Activated T-cell treated with anti-CD3 and anti-CD28 coated beads for 24 hours (primary cell): ENCODE data around the gene CD34.

Source experiments
- DNase-seq: peaks from one replicate; pipeline ENCODE4 v3.0.0-alpha.2; 2020; ENCODE audit warnings: low read depth

Gene CD34

DNA sequence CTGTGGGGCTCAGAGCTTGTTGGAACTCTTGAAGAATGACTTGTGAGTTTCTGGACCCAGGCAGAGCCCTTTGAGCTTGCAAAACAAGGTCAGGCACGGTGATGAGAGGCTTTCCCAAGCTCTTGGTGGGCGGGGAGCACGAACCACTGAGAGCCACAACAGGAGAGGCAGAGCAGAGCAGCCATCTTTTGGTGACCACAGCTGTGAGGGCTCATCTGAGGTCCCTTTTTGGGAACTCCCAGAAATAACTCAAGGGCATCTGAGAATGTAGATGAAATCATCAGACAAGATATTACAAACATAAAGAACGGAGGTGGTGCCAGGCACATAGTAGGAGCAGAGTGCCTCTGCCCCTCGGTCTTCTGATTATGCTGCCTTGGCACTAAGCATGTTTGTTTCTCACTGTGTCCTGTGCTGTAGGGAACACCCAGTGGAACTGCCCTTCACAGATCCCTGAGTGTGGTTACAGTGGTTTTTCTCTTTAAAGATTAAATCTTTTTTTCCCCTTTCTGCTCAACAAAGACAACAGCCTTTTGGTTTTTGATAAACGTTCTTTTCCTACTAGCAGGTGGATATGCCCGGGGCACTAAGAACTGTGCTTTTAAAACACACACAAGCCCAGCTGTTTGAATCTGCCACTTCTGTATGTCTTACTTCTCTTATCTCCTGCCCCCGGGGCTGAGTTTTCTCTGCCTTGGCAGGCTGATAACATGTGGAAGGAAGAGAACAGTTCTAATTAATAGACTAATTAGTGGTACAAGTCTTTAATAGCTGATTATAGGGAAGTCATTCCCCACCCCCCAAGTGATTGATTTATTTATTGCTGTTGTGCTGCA is 37.7 kb downstream of the CD34 start:
- no peak for DNase-seq

DNA sequence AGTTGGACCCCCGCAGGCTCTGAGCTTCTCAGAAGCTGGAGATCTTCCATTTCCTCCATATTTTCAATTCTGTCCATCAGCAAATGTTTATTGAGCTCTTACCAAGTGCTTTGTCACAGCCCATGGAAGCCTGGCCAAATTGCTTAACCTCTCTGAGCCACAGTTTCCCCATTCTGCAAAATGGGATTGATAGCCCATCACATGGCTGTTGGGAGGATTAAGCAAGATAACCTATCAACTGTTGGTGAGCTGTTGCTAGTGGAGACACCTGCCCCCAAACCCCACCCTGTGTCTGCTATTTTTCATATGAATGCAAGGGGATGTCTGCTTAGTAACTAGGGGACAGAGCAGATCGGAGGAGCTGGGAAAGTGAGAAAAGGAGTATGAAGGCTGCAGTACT is 38.3 kb downstream of the CD34 start:
- DNase-seq = no peak

DNA sequence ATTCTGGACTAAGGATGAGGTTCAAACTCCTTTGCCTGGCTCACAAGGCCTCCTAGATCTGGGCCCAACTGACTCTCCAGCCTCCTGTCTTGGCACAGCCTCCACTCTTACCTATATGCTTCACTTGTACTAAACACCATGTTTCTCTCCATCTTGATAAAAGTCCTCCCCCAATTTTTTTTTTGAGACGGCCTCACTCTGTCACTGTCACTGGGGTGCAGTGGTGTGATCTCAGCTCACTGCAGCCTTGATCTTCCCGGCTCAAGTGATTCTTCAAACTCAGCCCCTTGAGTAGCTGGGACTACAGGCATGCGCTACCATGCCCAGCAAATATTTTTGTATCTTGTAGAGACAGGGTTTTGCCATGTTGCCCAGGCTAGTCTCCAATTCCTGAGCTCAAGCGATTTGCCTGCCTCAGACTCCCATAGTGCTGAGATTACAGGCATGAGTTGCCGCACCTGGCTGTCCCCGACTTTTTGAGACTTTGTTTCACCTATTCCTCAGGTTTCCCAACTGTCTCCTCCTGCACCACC is 39.7 kb downstream of the CD34 start:
- no peak for DNase-seq

DNA sequence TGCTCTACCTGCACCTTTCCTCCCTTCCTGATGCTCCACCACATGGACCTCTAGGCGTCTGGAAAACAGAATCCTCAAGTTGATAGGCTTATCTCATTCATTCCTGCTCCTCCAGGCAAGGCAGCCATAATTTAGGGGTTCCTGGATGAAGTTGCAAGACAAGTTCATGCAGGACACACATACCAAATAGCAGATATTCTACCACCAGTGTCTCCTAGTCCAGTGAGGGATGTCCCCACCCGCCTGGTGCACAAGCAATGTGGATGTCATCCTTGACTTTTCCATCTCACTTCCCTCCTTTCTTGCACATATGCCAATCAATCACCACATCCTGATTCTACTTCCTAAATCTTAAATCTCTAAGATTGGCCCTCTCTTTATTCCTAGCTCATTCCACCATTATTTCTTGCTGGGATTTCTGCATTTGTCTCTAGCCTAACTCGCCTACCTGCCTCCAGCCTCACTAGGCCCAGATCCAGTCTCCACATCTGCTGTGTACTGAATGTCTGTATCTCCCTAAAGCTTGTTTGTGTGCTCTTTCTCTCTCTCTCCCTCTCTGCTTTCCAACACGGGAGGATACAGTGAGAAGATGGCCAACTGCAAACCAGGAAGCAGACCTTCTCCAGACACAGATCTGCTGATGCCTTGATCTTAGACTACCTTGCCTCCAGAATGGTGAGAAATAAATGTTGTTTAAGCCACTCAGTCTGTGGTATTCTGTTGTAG is 40.5 kb downstream of the CD34 start:
- DNase-seq = no peak

DNA sequence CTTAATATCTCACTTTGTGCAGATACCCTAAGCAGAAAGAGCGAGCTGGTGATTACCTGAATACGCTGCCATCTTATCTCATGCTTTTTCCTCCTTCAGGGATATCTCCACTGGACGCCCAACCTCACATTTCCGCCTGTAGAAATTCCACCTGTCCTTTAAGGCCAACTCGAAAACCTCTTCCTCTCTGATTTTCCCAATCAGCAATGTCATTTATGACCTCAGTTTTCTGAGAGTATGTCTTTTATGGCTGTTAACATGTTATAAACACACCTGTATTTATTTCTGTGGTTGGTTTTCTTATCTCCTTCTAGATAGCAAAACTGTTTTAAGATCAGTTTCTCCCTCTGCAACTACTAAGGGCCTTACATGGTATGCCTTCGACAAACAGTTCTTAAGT is 41.1 kb downstream of the CD34 start:
- DNase-seq = no peak

DNA sequence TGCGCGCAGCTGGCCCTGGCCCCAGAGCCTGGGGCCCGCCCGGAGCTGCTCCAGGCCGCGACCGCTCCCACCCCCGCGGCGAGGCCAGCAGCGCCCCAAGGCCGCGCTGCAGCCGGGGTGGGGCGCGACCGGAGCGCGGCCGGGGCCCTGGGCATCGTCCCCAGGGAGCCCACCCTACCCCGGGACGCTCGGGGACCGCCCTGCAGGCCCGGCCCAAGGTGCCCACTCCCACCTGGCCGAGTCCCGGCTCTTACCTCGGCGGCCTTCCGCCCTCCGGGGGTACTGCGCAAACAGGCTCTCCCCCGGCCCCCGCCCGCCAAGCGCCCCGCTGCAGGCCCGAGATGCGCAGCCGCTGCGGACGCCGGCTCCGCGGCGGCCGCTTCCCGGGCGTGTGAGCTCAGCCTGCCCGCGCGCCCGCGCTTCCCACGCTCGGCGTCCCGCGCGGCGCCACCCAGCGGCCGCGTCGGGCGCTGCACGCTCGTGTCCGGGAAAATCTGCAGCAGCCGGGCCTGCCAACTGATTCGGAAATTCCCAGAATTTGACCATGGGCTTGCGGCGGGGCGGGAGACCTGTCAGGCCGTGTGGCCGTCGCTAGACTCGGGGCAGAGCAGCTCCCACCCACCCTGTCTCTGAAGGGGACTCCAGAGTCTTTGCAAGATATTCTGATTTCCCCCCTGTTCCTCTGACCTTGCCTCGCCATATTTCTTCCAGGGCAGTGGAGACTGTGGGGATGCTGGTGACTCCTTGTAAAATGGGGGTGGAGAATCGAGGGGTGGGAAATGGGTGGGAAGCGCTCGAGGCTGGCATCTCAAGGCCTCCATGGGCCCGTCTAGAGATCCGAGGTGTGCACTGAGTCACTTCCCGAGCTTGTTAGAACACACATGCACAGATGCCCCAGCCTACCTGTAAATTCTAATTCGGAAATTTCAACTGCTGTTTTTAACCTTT is 41.9 kb downstream of the CD34 start:
- DNase-seq = peak; percentile 61

DNA sequence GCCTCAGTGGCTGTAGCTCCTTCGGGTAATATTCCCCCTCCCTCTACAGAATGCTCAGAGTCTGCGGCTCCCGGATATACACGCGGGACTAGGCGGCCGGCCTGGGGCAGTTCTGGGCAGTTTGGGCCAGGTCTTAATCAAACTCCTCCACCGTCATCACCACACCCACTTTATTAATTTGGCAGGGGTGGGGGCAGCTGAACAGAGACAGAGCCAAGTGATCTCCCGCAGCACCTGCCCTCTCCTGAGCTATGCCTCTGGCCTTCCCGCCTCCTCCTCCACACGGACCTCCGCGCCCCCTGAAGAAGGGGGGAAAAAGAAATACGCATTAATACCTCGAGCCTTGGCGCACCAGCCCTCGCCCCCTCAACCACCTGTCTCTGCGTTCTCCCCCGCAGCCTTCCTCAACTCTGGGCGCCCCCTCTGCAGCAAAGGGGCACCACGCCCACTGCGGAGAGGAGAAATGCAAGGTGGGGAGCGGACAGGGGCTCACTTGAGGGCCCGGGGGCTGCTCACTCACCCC is 42.6 kb downstream of the CD34 start:
- DNase-seq = no peak

DNA sequence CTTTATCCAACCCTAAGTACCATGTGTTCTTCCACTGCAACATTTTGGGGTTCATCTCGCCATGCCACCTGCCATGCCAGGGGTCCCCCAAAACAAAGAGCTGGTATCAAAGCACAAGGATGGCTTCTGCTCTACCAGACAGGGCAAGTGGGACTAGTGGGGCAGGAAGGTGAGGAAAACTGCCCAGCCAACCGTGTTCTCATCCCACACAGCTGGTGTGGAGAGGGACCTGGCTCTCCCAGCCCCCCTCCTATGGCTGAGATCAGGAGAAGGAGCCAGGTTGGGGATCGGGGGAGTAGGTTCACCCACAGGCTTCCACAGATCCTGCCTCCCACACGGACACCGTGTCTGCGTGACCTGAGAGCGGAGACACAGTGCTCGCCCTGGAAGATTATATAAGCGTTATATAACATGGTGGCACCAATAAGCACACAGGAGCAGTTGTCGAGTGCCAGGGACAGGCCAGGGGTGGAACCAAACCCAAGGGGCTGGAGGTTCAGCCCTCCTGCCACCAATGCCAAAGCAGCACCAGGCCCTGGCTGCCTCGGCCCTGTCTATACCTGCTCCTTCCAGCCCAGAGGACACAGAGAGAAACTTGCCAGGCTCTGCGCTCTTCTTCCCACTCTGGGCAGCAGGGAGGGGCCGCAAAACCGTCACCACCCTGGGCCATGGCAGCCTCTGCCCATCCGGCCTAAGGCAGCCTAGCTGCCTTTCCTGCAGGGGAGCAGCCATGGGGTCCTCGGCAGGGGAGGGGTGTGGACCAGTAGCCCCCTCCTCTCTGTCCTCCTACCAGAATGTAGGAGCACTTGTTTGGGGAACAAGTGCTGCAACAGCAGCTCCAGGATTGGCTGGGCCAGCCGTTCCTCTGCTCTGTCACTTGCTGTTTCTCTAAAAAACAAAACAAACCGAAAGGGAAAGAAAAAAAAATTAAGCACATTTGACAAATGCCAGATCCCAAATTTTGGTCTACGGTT is 43.5 kb downstream of the CD34 start:
- no peak for DNase-seq

DNA sequence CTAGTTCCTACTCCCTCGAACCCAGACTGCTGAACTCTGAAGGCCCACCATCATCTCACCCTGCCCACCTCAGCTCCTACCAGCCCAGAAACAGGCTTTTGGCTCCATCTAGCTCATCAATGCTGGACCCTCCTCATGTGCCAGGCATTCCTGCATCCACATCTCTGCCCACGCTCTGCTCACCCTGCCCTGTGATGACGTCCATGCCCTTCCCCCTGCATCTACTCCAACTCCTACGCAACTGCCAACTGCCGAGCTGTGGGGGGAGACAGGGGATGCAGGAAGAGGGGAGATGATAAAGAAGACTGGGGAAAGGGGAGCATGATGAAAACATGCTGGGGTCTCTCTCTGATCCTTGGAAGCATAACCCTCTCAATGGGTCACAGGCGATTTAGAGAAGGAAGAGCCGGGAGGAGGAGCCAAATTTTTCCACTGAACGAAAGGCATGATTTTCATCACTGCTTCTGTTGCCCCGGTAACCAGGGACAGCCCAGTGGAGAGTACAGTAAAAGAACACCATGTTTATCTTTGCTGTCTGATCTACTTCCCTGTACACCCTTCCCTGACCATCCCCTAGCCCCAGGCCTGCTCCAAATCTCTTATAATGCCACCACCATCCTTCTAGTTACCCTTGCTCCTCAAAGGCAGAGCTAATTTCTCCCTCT is 44.3 kb downstream of the CD34 start:
- DNase-seq = no peak

DNA sequence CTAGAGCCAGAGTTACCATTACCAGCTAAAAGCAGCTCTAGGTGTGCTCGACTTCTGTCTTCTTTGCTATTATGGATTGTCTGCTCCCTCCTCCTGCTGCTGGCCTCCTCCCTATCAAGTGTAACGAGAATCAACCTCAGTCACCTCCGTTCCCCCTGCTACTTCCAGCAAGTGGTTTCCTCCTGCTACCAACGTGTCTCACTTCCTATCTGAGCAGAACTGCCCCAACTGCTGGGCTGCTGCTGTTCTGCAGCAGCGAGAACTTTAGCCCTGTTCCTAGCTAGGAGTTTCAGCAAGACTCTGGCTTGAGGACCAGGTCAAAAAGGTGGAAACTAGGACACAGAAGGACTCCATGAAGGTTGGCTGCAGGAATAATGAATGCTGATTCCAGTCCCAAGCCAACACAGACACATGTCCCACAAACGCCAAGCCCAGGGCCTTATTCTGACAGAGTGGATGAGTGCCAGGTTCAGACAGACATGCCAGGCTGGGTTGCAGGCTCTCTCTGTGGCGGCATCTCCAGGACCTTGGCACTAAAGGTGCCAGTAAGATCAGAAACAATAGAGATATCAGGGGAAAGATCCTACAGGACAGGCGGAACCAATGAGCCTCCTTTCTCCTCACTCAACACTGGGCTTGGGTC is 46.9 kb downstream of the CD34 start:
- DNase-seq = no peak

DNA sequence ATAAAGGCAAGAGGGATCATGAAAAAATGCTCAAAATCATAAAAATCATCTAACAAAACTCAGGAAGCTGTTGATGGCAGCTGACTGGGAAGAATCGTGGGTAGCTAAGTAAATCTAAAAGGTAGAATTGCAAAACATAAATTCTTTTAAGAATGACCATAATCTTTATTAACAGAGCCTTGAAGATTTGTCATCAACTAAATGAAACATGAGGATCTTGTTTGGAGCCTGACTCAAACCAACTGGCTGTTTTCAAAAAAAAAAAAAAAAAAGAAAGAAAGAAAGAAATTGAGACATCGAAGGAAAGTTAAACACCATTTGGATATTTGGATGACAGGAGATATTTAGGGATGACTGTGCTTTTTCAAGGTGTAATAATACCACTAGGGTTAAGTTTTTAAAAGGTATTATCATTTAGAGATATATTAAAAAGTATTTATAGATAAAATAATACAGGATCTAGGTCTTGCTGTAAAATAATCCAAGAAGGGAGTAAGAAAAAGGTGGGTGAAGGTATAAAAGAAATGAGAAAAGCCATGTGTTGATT is 48.6 kb downstream of the CD34 start:
- DNase-seq = no peak

DNA sequence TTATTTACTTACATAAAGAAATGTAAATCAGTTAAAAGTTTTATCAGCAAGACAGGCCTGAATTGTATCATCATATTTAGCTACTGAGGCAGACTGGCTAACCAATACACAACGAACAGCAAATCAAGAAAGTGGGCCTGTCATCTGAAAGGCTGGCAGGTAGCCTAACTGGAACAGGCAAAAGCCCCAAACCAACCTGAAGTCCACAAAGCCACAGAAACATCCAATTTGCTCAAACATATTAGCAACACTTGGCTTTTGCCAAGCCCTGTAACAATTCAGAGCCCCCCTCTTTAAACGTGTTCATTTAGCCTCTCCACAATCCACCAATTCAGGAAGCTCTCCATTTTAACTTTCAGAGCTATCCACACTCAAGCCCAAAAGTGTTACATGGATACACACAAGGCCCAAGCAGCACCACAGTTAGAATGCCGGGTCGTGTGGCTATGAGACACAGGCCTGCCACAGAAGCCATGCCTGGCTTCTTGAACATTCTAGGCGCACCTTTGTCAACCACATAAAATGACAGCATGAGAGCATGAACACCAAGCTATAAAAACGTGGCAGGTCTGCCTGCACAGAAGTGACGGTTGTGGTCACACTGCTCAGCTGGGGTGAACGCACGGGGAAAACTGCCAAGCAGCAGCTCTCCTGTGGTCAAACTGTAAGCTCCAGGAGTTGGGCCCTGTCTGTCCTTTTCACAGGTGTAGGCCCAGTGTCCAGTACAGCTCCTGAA is 49.3 kb downstream of the CD34 start:
- DNase-seq = no peak

DNA sequence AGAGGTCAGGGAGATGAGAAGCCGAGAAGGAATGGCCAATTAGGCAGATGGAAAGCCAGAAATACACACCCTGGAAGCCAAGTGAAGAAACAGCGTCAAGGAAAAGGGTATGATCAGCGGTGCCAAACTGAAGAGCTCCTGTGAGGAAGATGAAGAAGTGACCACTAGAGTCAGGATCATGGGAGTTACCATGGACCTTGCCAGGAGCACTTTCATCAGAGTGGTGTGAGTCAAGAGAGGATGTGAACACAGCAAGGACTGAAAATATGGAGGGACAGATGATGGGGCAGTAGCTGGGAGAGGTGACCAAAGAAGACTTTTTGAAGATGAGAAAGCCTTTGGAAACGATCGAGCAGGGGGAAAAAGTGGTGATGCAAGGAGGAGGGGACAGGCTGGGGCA is 50.4 kb downstream of the CD34 start:
- DNase-seq = no peak

DNA sequence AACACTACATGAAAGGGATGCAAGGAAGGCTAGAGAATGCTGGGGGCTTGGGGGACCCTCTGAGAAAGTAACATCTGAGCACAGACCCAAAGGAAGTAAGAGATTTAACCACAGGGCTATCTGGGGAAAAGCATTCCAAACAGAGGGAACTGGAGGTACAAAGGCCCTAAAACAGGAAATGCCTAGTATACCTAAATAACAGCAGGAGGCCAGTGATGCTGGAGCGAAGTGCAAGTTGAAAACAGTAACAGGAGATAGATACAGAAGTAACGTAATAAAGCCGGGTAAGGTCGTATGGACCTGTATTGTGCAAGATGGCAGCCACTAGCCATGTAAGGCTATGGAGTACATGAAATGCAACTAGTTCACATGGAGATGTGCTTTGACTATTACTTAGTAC is 52.1 kb downstream of the CD34 start:
- DNase-seq = no peak

DNA sequence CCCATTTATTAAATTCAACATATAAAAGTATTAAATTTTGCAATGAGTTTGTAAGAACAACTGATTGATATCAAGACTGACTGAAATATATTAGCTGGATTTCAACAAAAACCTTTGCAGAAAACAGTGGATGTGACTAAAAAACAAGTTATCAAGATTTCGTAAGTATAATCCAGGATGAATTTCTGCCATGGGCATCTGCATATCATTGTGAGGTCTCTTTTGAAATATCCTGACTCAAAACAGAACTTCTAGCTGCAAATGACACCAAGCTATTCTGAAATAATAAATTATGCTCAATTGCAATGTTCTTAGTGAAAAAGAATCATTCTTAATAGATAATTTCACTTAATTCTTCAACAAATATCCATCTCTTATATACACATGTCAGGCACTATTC is 52.6 kb downstream of the CD34 start:
- DNase-seq = no peak

DNA sequence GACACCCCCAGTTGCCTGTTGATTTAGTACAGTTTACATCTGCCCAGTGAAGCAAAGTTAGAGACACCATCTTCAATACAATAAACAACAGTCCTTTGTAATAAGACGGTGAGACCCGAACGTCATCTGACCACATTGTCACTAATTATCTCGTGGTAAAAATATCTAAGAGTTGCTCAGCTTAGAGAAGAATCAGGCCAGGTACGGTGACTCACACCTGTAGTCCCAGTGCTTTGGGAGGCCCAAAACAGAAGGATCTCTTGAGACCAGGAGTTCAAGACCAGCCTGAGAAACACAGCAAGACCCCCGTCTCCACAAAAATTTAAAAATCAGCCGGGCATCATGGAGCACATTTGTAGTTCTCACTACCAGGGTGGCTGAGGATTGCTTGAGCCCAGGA is 53.5 kb downstream of the CD34 start:
- DNase-seq = no peak

DNA sequence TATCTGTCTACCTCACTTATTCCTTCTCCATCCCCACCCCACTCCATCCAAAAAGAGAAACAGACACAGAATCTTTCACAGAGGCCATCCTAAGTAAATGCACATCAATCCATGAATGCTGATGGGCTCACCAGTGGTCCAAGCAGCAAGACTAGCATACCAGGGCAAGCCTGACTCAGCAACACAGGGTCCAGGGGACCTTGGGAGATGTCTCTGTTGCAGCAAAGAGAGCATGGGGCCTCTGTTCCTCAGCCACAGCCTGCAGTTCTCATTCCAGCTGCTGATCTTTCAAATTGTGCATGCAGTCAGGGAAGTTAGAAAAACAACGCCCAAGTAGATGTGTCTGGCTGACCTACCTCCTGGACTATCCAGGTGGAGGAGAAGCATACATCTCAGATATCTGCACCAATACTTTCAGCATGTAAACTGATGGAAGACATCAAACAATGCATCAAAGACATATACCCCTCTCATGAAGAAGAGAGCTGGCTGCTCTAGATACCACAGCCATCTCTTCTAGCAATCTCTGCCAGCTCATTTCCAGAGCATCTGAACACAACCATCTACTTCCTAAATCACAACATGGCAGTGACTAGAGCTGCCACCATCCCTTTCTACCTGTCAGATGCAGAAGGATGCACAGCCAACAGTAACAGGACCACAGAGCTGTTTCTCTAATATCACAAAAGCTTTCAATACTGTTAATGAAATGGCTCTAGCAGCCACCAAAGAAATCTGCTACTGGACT is 54.5 kb downstream of the CD34 start:
- DNase-seq = no peak

DNA sequence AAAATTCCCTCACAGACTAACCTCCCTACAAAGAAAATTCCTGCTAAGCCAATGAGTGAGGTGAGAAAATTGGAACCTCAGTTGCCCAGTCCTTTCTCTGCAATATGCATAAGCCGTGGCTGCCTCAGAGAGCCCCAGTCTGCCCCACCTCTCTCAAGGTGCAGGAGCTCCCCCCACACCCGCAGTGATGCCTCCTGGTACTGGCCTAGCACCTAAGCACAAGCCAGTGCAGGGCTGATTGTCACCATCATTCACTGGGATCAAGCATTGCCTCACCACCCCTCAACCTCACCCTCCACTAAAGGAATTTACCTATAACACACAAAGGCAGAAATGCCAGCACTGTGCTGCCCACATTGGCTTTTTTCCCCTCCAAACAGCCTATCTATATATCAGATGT is 56.9 kb downstream of the CD34 start:
- DNase-seq = no peak
